HepG2 (cell line): Measurements from ENCODE around the gene SYNJ2. TPM values are rescaled to one million over a fixed set of nuclear protein-coding genes. Genes with fewer than 3 reads are reported as not detected.

Experiments used
- CEBPB ChIP-seq: IDR thresholded peaks from 2 replicates; pipeline ENCODE4 v1.6.1; 2011; ENCODE audit warnings: low read depth, low read length, improper control_type of control experiment, borderline replicate concordance
- GATAD2A ChIP-seq: IDR thresholded peaks from 2 replicates; pipeline ENCODE4 v1.6.1; 2016
- MAZ ChIP-seq, 2 experiments: sonication (generic) in 1 of 2; formaldehyde crosslinking in 1 of 2; IDR thresholded peaks; 2 replicates each; pipeline versions ENCODE4 v1.5.0 to v1.6.1; 2012 to 2020; ENCODE audit warnings: low read depth in 2 of 2, mild to moderate bottlenecking in 2 of 2, borderline replicate concordance in 1 of 2, improper control_type of control experiment in 1 of 2, low read length in 1 of 2, missing genetic modification reagents in 1 of 2, moderate library complexity in 1 of 2
- NR0B2 ChIP-seq: sonication (generic); formaldehyde crosslinking; IDR thresholded peaks from 2 replicates; pipeline ENCODE4 v1.4.0; 2020; ENCODE audit warnings: mild to moderate bottlenecking, missing genetic modification reagents
- PTBP1 ChIP-seq: fragments of 200-400 bp; formaldehyde crosslinking; IDR thresholded peaks from 2 replicates; pipeline ENCODE4 v1.6.1; 2018; ENCODE audit warnings: low read length, low read depth; ENCODE audit not compliant: poor library complexity, severe bottlenecking
- SCMH1 ChIP-seq: sonication (generic); formaldehyde crosslinking; IDR thresholded peaks from 2 replicates; pipeline ENCODE4 v1.9.0; 2021; ENCODE audit warnings: missing genetic modification reagents, mild to moderate bottlenecking, borderline replicate concordance
- SETDB1 ChIP-seq: sonication (generic); formaldehyde crosslinking; IDR thresholded peaks from 2 replicates; pipeline ENCODE4 v1.5.1; 2020; ENCODE audit warnings: missing genetic modification reagents, mild to moderate bottlenecking, borderline replicate concordance
- ZNF44 ChIP-seq: sonication (generic); formaldehyde crosslinking; IDR thresholded peaks from 2 replicates; pipeline ENCODE4 v1.5.1; 2020; ENCODE audit warnings: mild to moderate bottlenecking, missing genetic modification reagents
- ZNF460 ChIP-seq: sonication (generic); formaldehyde crosslinking; IDR thresholded peaks from 2 replicates; pipeline ENCODE4 v1.5.1; 2020; ENCODE audit warnings: missing genetic modification reagents, mild to moderate bottlenecking, borderline replicate concordance
- ZNF468 ChIP-seq: sonication (generic); formaldehyde crosslinking; IDR thresholded peaks from 2 replicates; pipeline ENCODE4 v1.8.0; 2022; ENCODE audit warnings: mild to moderate bottlenecking, moderate library complexity, missing genetic modification reagents
- ZNF558 ChIP-seq: sonication (generic); formaldehyde crosslinking; IDR thresholded peaks from 2 replicates; pipeline ENCODE4 v1.9.0; 2022; ENCODE audit warnings: mild to moderate bottlenecking, missing genetic modification reagents, borderline replicate concordance
- ZNF616 ChIP-seq: sonication (generic); formaldehyde crosslinking; IDR thresholded peaks from 2 replicates; pipeline ENCODE4 v1.5.0; 2020; ENCODE audit warnings: low read depth, mild to moderate bottlenecking, missing genetic modification reagents
- ZSCAN25 ChIP-seq: sonication (generic); formaldehyde crosslinking; IDR thresholded peaks from 2 replicates; pipeline ENCODE4 v1.8.0; 2022; ENCODE audit warnings: mild to moderate bottlenecking, missing genetic modification reagents
- ZUFSP ChIP-seq: sonication (generic); formaldehyde crosslinking; IDR thresholded peaks from 2 replicates; pipeline ENCODE4 v1.9.0; 2021; ENCODE audit warnings: missing genetic modification reagents, mild to moderate bottlenecking, borderline replicate concordance
- polyA plus RNA-seq, 8 experiments: library from polyadenylated mRNA; depleted of rRNA in 3 of 8; stranded (reverse) in 7 of 8; unstranded in 1 of 8; fragments of >200 nt; fragmentation: Illumina TruSeq in 4 of 8; extraction: Trizol in 4 of 8; gene quantifications; 2 replicates each; pipeline versions ENCODE4 v1.2.1 to v1.2.3, GENCODE V29; 2011 to 2016; ENCODE audit warnings: low read depth in 4 of 8, missing spikeins in 1 of 8, mixed read lengths in 1 of 8; ENCODE audit not compliant: insufficient read depth in 1 of 8
- total RNA-seq, 5 experiments: library from RNA; depleted of rRNA; stranded (reverse); fragments of >200 nt; fragmentation: Illumina TruSeq; extraction: Trizol; gene quantifications; 2 replicates each; pipeline ENCODE4 v1.2.3, GENCODE V29; 2016; ENCODE audit warnings: low read depth in 1 of 5
- TF ChIP-seq, protein P1 (sequence below): sonication (generic); formaldehyde crosslinking; IDR thresholded peaks from 2 replicates; pipeline ENCODE4 v1.5.0; 2020; ENCODE audit warnings: mild to moderate bottlenecking, missing genetic modification reagents
- TF ChIP-seq, protein P2 (sequence below): sonication (generic); formaldehyde crosslinking; IDR thresholded peaks from 2 replicates; pipeline ENCODE4 v1.4.0; 2020; ENCODE audit warnings: mild to moderate bottlenecking, low read depth, missing genetic modification reagents
- TF ChIP-seq, protein P3 (sequence below): sonication (generic); formaldehyde crosslinking; IDR thresholded peaks from 2 replicates; pipeline ENCODE4 v1.5.1; 2020; ENCODE audit warnings: mild to moderate bottlenecking, missing genetic modification reagents, moderate library complexity
- TF ChIP-seq, protein P4 (sequence below): sonication (generic); formaldehyde crosslinking; IDR thresholded peaks from 2 replicates; pipeline ENCODE4 v1.5.1; 2020; ENCODE audit warnings: missing genetic modification reagents, mild to moderate bottlenecking, borderline replicate concordance
- TF ChIP-seq, protein P5 (sequence below): fragments of 450-650 bp; IDR thresholded peaks from 2 replicates; pipeline ENCODE4 v1.6.1; 2017

SYNJ2 gene
- total and polyA plus RNA-seq, 2 of the 13 experiments (the other 11 are each of a cell fraction or from before 2014, with no cell fraction given), result 39.1 to 57.6 TPM

DNA sequence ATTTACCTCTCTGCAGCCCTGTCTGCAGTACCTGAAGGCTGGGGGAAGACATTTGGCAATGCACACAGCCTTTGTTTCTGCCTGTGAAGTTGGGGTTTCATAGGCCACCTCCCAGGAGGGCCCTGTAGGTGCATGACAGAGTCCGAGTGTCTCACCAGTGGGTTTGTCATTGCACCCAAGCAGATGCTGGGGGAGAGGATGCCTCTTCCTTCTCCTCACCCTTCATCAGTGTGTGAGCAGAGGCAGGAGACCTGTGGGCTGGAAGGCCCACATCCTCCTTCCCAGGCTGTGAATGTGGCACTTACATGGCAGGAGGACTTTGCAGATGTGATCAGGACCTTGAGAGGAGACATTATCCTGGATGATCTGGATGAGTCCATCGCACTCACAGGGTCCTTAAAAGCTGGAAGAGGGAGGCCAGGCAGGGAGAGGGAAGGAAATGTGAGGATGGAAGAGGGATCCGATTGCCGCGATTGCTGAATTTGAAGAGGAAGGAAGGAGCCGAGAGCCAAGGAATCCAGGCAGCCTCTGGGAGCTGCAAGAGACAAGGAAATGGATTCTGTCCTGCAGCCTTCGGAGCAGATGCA, 30.4 kb downstream of the SYNJ2 start (continued):
- TF ChIP-seq, protein P1, sequence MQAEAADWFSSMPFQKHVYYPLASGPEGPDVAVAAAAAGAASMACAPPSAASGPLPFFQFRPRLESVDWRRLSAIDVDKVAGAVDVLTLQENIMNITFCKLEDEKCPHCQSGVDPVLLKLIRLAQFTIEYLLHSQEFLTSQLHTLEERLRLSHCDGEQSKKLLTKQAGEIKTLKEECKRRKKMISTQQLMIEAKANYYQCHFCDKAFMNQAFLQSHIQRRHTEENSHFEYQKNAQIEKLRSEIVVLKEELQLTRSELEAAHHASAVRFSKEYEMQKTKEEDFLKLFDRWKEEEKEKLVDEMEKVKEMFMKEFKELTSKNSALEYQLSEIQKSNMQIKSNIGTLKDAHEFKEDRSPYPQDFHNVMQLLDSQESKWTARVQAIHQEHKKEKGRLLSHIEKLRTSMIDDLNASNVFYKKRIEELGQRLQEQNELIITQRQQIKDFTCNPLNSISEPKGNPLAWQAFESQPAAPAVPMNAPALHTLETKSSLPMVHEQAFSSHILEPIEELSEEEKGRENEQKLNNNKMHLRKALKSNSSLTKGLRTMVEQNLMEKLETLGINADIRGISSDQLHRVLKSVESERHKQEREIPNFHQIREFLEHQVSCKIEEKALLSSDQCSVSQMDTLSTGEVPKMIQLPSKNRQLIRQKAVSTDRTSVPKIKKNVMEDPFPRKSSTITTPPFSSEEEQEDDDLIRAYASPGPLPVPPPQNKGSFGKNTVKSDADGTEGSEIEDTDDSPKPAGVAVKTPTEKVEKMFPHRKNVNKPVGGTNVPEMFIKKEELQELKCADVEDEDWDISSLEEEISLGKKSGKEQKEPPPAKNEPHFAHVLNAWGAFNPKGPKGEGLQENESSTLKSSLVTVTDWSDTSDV, result no peak
- TF ChIP-seq ZNF558 (CRISPR knock-in tag) (no peak), GATAD2A (CRISPR knock-in tag) (no peak), SETDB1 (CRISPR knock-in tag) (no peak), NR0B2 (CRISPR knock-in tag) (no peak; the same call in 1 of the 2 replicates), ZUFSP (no peak), ZSCAN25 (0 out of 2 replicates have a peak, but pooled peaks have one; percentile 50), ZNF616 (CRISPR knock-in tag) (peak; percentile 23; the same call in 1 of the 2 replicates), CEBPB (no peak), ZNF460 (CRISPR knock-in tag) (no peak), SCMH1 (CRISPR knock-in tag) (no peak), PTBP1 (no peak), MAZ (IDR thresholded peaks at IDR 0.05; ENCODE audit: borderline replicate concordance, low read depth, low read length) (no peak), MAZ (CRISPR knock-in tag; IDR thresholded peaks at IDR 0.05; ENCODE audit: low read depth) (0 out of 2 replicates have a peak, but pooled peaks have one; percentile 6), ZNF468 (0 out of 2 replicates have a peak, but pooled peaks have one; percentile 34), ZNF44 (CRISPR knock-in tag) (0 out of 2 replicates have a peak, but pooled peaks have one; percentile 41)
- TF ChIP-seq, protein P2, sequence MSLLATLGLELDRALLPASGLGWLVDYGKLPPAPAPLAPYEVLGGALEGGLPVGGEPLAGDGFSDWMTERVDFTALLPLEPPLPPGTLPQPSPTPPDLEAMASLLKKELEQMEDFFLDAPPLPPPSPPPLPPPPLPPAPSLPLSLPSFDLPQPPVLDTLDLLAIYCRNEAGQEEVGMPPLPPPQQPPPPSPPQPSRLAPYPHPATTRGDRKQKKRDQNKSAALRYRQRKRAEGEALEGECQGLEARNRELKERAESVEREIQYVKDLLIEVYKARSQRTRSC (CRISPR knock-in tag), result no peak
- TF ChIP-seq, protein P3, sequence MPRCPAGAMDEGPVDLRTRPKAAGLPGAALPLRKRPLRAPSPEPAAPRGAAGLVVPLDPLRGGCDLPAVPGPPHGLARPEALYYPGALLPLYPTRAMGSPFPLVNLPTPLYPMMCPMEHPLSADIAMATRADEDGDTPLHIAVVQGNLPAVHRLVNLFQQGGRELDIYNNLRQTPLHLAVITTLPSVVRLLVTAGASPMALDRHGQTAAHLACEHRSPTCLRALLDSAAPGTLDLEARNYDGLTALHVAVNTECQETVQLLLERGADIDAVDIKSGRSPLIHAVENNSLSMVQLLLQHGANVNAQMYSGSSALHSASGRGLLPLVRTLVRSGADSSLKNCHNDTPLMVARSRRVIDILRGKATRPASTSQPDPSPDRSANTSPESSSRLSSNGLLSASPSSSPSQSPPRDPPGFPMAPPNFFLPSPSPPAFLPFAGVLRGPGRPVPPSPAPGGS (CRISPR knock-in tag), result no peak
- TF ChIP-seq, protein P4, sequence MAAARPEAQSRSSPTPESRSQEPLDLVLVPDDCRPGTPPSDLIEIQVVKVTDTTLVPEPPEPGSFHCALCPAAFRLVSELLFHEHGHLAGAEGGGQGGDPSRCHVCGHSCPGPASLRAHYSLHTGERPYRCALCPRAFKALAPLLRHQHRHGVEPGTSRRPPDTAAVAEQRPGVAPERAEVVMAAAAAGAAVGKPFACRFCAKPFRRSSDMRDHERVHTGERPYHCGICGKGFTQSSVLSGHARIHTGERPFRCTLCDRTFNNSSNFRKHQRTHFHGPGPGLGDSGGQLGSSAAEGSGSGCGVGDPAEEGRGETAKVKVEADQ (CRISPR knock-in tag), result no peak
- TF ChIP-seq, protein P5, sequence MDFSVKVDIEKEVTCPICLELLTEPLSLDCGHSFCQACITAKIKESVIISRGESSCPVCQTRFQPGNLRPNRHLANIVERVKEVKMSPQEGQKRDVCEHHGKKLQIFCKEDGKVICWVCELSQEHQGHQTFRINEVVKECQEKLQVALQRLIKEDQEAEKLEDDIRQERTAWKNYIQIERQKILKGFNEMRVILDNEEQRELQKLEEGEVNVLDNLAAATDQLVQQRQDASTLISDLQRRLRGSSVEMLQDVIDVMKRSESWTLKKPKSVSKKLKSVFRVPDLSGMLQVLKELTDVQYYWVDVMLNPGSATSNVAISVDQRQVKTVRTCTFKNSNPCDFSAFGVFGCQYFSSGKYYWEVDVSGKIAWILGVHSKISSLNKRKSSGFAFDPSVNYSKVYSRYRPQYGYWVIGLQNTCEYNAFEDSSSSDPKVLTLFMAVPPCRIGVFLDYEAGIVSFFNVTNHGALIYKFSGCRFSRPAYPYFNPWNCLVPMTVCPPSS, result no peak
